ENCODE results near the gene S100A14.

DNA sequence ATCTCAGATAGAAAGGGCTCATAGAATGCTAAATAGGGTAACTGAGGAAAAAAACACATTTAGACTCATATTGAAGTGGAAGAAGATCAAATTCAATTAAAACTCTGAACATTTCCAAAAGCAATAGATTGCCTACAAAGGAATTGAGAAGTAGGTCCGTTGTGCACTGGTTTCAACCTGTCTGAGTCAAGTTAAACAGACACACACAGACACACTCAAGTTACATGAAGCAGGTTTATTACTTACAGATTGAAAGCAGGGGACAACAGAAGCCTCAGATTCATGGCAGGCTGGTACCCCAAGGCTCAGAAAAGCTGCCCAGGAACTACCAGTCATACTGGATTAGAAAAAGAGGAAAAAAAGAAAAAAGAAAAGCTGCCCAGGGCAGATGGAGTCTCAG, 29.8 kb downstream of the S100A14 start:
- TF ChIP-seq, protein P1, sequence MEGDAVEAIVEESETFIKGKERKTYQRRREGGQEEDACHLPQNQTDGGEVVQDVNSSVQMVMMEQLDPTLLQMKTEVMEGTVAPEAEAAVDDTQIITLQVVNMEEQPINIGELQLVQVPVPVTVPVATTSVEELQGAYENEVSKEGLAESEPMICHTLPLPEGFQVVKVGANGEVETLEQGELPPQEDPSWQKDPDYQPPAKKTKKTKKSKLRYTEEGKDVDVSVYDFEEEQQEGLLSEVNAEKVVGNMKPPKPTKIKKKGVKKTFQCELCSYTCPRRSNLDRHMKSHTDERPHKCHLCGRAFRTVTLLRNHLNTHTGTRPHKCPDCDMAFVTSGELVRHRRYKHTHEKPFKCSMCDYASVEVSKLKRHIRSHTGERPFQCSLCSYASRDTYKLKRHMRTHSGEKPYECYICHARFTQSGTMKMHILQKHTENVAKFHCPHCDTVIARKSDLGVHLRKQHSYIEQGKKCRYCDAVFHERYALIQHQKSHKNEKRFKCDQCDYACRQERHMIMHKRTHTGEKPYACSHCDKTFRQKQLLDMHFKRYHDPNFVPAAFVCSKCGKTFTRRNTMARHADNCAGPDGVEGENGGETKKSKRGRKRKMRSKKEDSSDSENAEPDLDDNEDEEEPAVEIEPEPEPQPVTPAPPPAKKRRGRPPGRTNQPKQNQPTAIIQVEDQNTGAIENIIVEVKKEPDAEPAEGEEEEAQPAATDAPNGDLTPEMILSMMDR (IDR thresholded peaks at IDR 0.05), result no peak
- TF ChIP-seq POLR2AphosphoS5 (IDR thresholded peaks at IDR 0.05) (no peak), POLR2A (IDR thresholded peaks at IDR 0.05) (no peak), EP300 (IDR thresholded peaks at IDR 0.05) (no peak)

Data from upper lobe of left lung (tissue), 4 donors.